ENCODE measurements around the gene IL17REL. TPM values are rescaled to one million over a fixed set of nuclear protein-coding genes. Genes with fewer than 3 reads are reported as not detected.

Gene IL17REL
- total RNA-seq, 1 experiment from 2014 or later = not detected

- DNase-seq (ENCODE audit: low read depth) = no peak
Observed at GRCh38 chr22:49956914-49957825, 55.4 kb downstream of the IL17REL start.

GRCh38 chr22:49956418-49956770 is 56.2 kb downstream of the IL17REL start:
- no peak for DNase-seq (ENCODE audit: low read depth)

- no peak for DNase-seq (ENCODE audit: low read depth)
Observed at GRCh38 chr22:49955581-49956417, 56.8 kb downstream of the IL17REL start.

- no peak for DNase-seq (ENCODE audit: low read depth)
Observed at GRCh38 chr22:49954991-49955580, 57.5 kb downstream of the IL17REL start.

GRCh38 chr22:49954354-49954753 is 58.2 kb downstream of the IL17REL start:
- no peak for DNase-seq (ENCODE audit: low read depth)

GRCh38 chr22:49953680-49954344 is 58.8 kb downstream of the IL17REL start:
- no peak for DNase-seq (ENCODE audit: low read depth)

- DNase-seq (ENCODE audit: low read depth) = no peak
Observed at GRCh38 chr22:49953027-49953679, 59.4 kb downstream of the IL17REL start.

- peak; percentile 78 for DNase-seq (ENCODE audit: low read depth)
Observed at GRCh38 chr22:49951986-49952896, 60.3 kb downstream of the IL17REL start.

GRCh38 chr22:49951678-49951985 is 60.9 kb downstream of the IL17REL start:
- DNase-seq (ENCODE audit: low read depth) = no peak

- no peak for DNase-seq (ENCODE audit: low read depth)
Observed at GRCh38 chr22:49951000-49951677, 61.4 kb downstream of the IL17REL start.

- no peak for DNase-seq (ENCODE audit: low read depth)
Observed at GRCh38 chr22:49950396-49950994, 62.1 kb downstream of the IL17REL start.

GRCh38 chr22:49949914-49950292 is 62.7 kb downstream of the IL17REL start:
- no peak for DNase-seq (ENCODE audit: low read depth)

- no peak for DNase-seq (ENCODE audit: low read depth)
Observed at GRCh38 chr22:49948958-49949913, 63.3 kb downstream of the IL17REL start.

- no peak for DNase-seq (ENCODE audit: low read depth)
Observed at GRCh38 chr22:49948116-49948957, 64.2 kb downstream of the IL17REL start.

GRCh38 chr22:49947296-49947622 is 65.3 kb downstream of the IL17REL start:
- no peak for DNase-seq (ENCODE audit: low read depth)

GRCh38 chr22:49946612-49947295 is 65.8 kb downstream of the IL17REL start:
- DNase-seq (ENCODE audit: low read depth) = no peak

Data from M059J (cell line).